ENCODE results near the gene NFATC2. TPM values are rescaled to one million over a fixed set of nuclear protein-coding genes. Genes with fewer than 3 reads are reported as not detected.

Gene NFATC2
- polyA plus RNA-seq, 1 experiment = 0.21 TPM

DNA sequence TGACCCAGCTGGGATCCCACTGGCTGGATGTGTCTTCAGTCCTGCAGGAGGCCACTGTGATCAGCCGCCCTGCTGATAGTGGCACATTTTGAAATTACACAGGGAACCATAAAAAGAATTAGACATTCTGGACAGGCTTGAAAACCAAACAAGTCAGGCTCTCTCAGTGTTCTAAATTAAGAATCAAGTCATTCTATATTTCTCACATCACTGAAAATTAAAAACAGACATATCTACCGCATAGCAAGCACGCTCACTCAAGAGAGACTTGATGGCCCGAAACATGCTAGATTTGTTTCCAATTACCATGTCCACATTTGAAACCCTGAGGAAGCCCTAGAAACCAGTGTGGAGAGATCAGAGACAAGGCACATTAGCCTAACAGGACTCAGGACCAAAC, 57.7 kb downstream of the NFATC2 start:
- TF ChIP-seq, protein P1, sequence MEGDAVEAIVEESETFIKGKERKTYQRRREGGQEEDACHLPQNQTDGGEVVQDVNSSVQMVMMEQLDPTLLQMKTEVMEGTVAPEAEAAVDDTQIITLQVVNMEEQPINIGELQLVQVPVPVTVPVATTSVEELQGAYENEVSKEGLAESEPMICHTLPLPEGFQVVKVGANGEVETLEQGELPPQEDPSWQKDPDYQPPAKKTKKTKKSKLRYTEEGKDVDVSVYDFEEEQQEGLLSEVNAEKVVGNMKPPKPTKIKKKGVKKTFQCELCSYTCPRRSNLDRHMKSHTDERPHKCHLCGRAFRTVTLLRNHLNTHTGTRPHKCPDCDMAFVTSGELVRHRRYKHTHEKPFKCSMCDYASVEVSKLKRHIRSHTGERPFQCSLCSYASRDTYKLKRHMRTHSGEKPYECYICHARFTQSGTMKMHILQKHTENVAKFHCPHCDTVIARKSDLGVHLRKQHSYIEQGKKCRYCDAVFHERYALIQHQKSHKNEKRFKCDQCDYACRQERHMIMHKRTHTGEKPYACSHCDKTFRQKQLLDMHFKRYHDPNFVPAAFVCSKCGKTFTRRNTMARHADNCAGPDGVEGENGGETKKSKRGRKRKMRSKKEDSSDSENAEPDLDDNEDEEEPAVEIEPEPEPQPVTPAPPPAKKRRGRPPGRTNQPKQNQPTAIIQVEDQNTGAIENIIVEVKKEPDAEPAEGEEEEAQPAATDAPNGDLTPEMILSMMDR (IDR thresholded peaks at IDR 0.05; ENCODE audit: insufficient read depth, low read depth, low read length) = no peak
- ChIA-PET CTCF (no interaction called here), POLR2A (no interaction called here)
- no peak overlapping the region for H3K4me3 ChIP-seq (ENCODE audit: low read depth, low read length)
- no peaks in the 10 kb centered on the region for H3K27me3 ChIP-seq (ENCODE audit: control insufficient read depth, insufficient read depth, low read length)
- no peaks in the 10 kb centered on the region for H3K36me3 ChIP-seq (ENCODE audit: control insufficient read depth, insufficient read depth, low read length)
- DNase-seq (ENCODE audit: low read depth) = no peak

DNA sequence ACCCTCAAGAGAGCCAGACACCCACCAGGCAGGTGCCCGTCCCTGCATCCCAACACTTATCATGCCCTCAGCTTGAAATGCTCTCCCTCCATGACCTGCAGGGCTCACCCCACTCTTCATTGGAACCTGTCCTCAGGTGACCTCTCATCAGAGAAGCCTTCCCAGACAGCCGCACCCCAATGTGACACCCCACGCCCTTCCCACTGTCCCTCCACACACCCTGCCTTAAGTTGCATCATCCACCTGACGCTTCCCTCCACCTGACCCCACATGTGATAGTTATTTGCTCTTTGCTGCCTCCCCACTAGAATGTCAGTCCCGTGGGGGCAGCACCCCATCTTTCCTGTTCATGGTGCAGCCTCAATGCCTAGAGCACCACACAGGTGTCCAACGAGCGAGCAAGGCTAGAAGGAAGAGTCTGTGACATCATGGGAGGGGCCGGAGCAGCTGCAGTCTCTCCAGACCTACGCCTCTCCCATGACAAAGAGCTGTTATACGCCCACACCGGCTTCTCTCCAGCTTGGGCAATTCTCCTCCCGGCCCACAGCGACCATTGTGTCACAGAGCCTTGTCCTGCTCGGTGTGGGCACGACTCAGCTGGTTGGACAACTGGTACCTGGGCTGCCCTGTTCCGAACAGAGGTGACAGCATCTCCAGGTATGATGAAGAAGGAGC, 58.2 kb downstream of the NFATC2 start:
- Histone ChIP-seq H3K4me3 (ENCODE audit: low read depth, low read length) (no peak overlapping the region), H3K36me3 (ENCODE audit: control insufficient read depth, insufficient read depth, low read length) (no peaks in the 10 kb centered on the region), H3K27me3 (ENCODE audit: control insufficient read depth, insufficient read depth, low read length) (no peaks in the 10 kb centered on the region)
- ChIA-PET POLR2A (no interaction called here), CTCF (no interaction called here)
- DNase-seq (ENCODE audit: low read depth) = no peak
- TF ChIP-seq, protein P1 (IDR thresholded peaks at IDR 0.05; ENCODE audit: insufficient read depth, low read depth, low read length) = no peak

DNA sequence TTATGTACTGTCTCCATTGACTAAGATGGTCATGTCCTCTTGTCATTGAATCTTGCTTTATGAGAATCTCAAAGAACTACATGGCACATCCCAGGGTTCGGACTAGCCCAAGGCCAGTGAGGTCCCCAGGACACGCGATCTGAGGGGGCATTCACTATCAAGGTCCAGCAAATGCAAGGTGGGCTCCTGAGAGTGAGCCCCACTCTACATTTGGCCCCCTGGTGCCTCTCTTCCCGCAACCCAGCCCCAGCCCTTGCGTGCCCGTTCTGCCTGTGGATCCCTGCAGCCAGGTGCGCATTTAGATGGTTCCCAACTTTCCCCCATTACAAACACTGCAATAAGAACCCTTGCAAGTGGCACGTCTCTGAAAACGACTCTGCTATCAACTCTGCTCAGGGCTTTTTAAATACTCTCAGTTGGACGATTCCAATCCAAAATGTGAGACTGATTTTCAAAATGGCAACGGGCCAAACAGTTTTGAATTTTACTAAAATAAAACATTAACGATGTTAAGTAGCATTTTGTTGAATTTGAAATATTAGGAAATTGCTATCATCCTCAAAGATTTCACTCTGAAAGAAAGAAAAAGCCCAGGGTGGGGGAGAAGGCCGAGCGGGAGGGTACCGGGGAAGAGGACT, 59.6 kb downstream of the NFATC2 start:
- Histone ChIP-seq H3K4me3 (ENCODE audit: low read depth, low read length) (no peak overlapping the region), H3K36me3 (ENCODE audit: control insufficient read depth, insufficient read depth, low read length) (no peaks in the 10 kb centered on the region), H3K27me3 (ENCODE audit: control insufficient read depth, insufficient read depth, low read length) (no peaks in the 10 kb centered on the region)
- DNase-seq (ENCODE audit: low read depth) = no peak
- CTCF ChIA-PET = interaction anchor here (0.6 kb wide), 1 partner anchor 44 kb away, joined by 3 read pairs; no protein-coding TSS in a partner anchor
- TF ChIP-seq, protein P1 (IDR thresholded peaks at IDR 0.05; ENCODE audit: insufficient read depth, low read depth, low read length) = no peak
- POLR2A ChIA-PET = no interaction called here

DNA sequence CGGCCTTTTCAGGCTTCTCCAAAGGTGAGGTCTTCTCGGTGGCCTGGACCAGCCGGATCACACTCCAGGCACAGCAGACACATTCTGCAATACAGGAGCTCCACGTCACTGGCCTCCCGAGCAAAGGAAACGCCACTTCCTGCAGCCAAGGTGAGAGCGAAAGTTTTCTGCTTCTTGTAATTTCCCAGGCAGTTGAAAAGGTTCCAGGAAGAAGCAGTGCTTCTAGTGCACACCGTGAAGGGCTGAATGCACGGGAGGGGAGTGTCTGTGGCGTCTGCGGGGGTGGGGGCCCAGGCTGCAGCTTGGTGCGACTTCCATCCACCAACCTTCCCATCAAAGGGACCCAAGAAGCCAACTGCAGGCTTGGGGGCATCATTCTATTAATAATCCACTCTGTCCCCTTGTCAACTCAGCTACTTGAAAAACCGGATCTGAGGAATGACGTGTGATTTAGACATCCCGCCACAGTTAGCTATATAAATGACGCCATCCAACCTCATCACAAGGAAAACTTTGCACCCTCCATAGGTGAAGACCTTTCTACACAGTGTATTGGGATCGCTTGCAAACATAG, 61.1 kb downstream of the NFATC2 start:
- ChIA-PET CTCF (interaction anchor here (1.1 kb wide), 1 partner anchor 109 kb away, joined by 3 read pairs; no protein-coding TSS in a partner anchor), POLR2A (no interaction called here)

More for the DNA sequence above, 61.1 kb downstream of the NFATC2 start:
- Histone ChIP-seq H3K27me3 (ENCODE audit: control insufficient read depth, insufficient read depth, low read length) (no peaks in the 10 kb centered on the region), H3K36me3 (ENCODE audit: control insufficient read depth, insufficient read depth, low read length) (no peaks in the 10 kb centered on the region), H3K4me3 (ENCODE audit: low read depth, low read length) (no peak overlapping the region)
- TF ChIP-seq, protein P1 (IDR thresholded peaks at IDR 0.05; ENCODE audit: insufficient read depth, low read depth, low read length) = no peak
- no peak for DNase-seq (ENCODE audit: low read depth)
